OCI-LY7 (cell line): ENCODE results near the gene BAZ1A. TPM values are rescaled to one million over a fixed set of nuclear protein-coding genes. Genes with fewer than 3 reads are reported as not detected.

Experiments
- small RNA-seq: library from RNA; depleted of rRNA; stranded (forward); fragments of <200 nt; gene quantifications from one replicate; pipeline ENCODE3, GENCODE V24; 2014
- total RNA-seq, 2 experiments: library from RNA; depleted of rRNA in 1 of 2; stranded (reverse); fragments of >200 nt in 1 of 2; shearing (Covaris generic) in 1 of 2; gene quantifications; 2 replicates each; pipeline ENCODE4 v1.2.3, GENCODE V29; 2014 to 2022

The BAZ1A gene
- total RNA-seq, 2 experiments from 2014 or later: 42.2 to 58.6 TPM

Small RNA genes lying within 50 kb of the gene (small RNA-seq; reads per million reads assigned to genes)
- gene AL121603.1 (not detected), gene RNU7-41P (not detected)

Other genes starting within 250 kb of the BAZ1A start
- gene SNX6, start 245.2 kb downstream of the BAZ1A start, total RNA-seq (2014; rRNA removed; shearing (Covaris generic)): 29.0 and 33.4 TPM in 2 replicates
- gene SNX6, start 245.2 kb downstream of the BAZ1A start, total RNA-seq (2022): 57.6 and 59.8 TPM in 2 replicates
- 7.1 and 19.6 TPM in 2 replicates for gene CFL2, start 160.8 kb downstream of the BAZ1A start, total RNA-seq (2014; rRNA removed; shearing (Covaris generic))
- gene CFL2, start 160.8 kb downstream of the BAZ1A start, total RNA-seq (2022): 24.7 and 30.8 TPM in 2 replicates
- 50.9 and 53.8 TPM in 2 replicates for gene SRP54, start 107.6 kb upstream of the BAZ1A start, total RNA-seq (2014; rRNA removed; shearing (Covaris generic))
- gene SRP54, start 107.6 kb upstream of the BAZ1A start, total RNA-seq (2022): 81.9 and 86.0 TPM in 2 replicates
- 17.3 and 19.0 TPM in 2 replicates for gene FAM177A1, start 170.9 kb upstream of the BAZ1A start, total RNA-seq (2014; rRNA removed; shearing (Covaris generic))
- 31.8 and 32.5 TPM in 2 replicates for gene FAM177A1, start 170.9 kb upstream of the BAZ1A start, total RNA-seq (2022)
- gene PPP2R3C, start 246.6 kb upstream of the BAZ1A start, total RNA-seq (2014; rRNA removed; shearing (Covaris generic)): 50.8 and 59.4 TPM in 2 replicates
- gene PPP2R3C, start 246.6 kb upstream of the BAZ1A start, total RNA-seq (2022): 42.2 and 47.4 TPM in 2 replicates
- 38.7 and 52.2 TPM in 2 replicates for gene PRORP, start 247.2 kb upstream of the BAZ1A start, total RNA-seq (2014; rRNA removed; shearing (Covaris generic))
- 45.2 and 53.6 TPM in 2 replicates for gene PRORP, start 247.2 kb upstream of the BAZ1A start, total RNA-seq (2022)